Endodermal cell (in vitro differentiated cells): Measurements from ENCODE around the gene SNX6. TPM values are rescaled to one million over a fixed set of nuclear protein-coding genes. Genes with fewer than 3 reads are reported as not detected.

Experiments used
- DNase-seq: peaks from one replicate; pipeline ENCODE4 v3.0.0-alpha.2; 2017
- H3K27ac ChIP-seq: 2 replicates; pipeline ENCODE4 v1.5.1; 2013; ENCODE audit warnings: mild to moderate bottlenecking, low read depth, low read length, moderate library complexity
- H3K27me3 ChIP-seq: 2 replicates; pipeline ENCODE4 v1.6.1; 2013; ENCODE audit warnings: mild to moderate bottlenecking, low read length, moderate library complexity; ENCODE audit not compliant: insufficient read depth, control insufficient read depth, poor library complexity, severe bottlenecking
- H3K36me3 ChIP-seq: 2 replicates; pipeline ENCODE4 v1.7.0; 2013; ENCODE audit warnings: mild to moderate bottlenecking, low read length, moderate library complexity; ENCODE audit not compliant: control insufficient read depth, insufficient read depth
- H3K4me1 ChIP-seq: one replicate; pipeline ENCODE4 v1.7.0; 2013; ENCODE audit warnings: low read length; ENCODE audit not compliant: control insufficient read depth, insufficient read depth
- H3K4me3 ChIP-seq: 2 replicates; pipeline ENCODE4 v1.5.1; 2013; ENCODE audit warnings: mild to moderate bottlenecking, low read length, moderate library complexity
- H3K9ac ChIP-seq: 2 replicates; pipeline ENCODE4 v1.6.1; 2013; ENCODE audit warnings: mild to moderate bottlenecking, low read length, moderate library complexity; ENCODE audit not compliant: poor library complexity, severe bottlenecking; ENCODE audit errors: extremely low read depth
- H3K9me3 ChIP-seq: 2 replicates; pipeline ENCODE4 v1.6.1; 2013; ENCODE audit warnings: mild to moderate bottlenecking, low read length, moderate library complexity; ENCODE audit not compliant: control insufficient read depth
- H3K27ac Mint-ChIP-seq: 2 replicates; pipeline ENCODE4 v1.8.0; 2020; ENCODE audit warnings: mixed read lengths
- H3K27me3 Mint-ChIP-seq: 2 replicates; pipeline ENCODE4 v1.8.0; 2021; ENCODE audit warnings: mild to moderate bottlenecking, mixed read lengths; ENCODE audit not compliant: insufficient read depth
- H3K36me3 Mint-ChIP-seq: 2 replicates; pipeline ENCODE4 v1.8.0; 2020; ENCODE audit warnings: low read depth, mixed read lengths
- H3K4me1 Mint-ChIP-seq: 2 replicates; pipeline ENCODE4 v1.8.0; 2020; ENCODE audit warnings: mixed read lengths
- H3K4me3 Mint-ChIP-seq: 2 replicates; pipeline ENCODE4 v1.8.0; 2020; ENCODE audit warnings: mild to moderate bottlenecking, moderate library complexity, mixed read lengths
- H3K9me3 Mint-ChIP-seq: 2 replicates; pipeline ENCODE4 v1.8.0; 2020; ENCODE audit warnings: mild to moderate bottlenecking, mixed read lengths
- CTCF ChIP-seq: fragments of 200-600 bp; sonication (generic); conservative IDR thresholded peaks from 2 replicates; pipeline ENCODE4 v1.5.0; 2021; ENCODE audit warnings: antibody characterized with exemption, mild to moderate bottlenecking
- WGBS, 2 experiments: methylation state at CpG; one replicate each; pipeline versions ENCODE4 v1.1.5 to v1.1.7; 2013; ENCODE audit warnings: missing lambda C conversion rate in 2 of 2, mixed read lengths in 1 of 2; ENCODE audit not compliant: insufficient coverage in 1 of 2, insufficient read length in 1 of 2; 5-methylcytosine and 5-hydroxymethylcytosine counted together
- total RNA-seq, 2 donors: library from RNA; stranded (reverse); fragmentation: NEBNext Ultra II Directional in 1 of 2; extraction: Animal tissue kit (Norgen Biotek cat#: 25700) in 1 of 2; gene quantifications; 2 replicates in 1 of 2; 3 replicates in 1 of 2; pipeline ENCODE4 v1.2.1, GENCODE V29; 2021

Gene SNX6
- total RNA-seq, 2 donors from 2014 or later, result 69.6 to 73.2 TPM

- Mint-ChIP-seq H3K27ac (no peak overlapping the region), H3K9me3 (no peaks in the 10 kb centered on the region), H3K4me1 (peaks cover 8% of the 10 kb centered on the region), H3K36me3 (no peaks in the 10 kb centered on the region), H3K4me3 (no peak overlapping the region), H3K27me3 (no peaks in the 10 kb centered on the region)
- no peaks in the 10 kb centered on the region for H3K4me1 ChIP-seq
- H3K4me3 ChIP-seq, result no peak overlapping the region
- DNase-seq, result no peak
- H3K27ac ChIP-seq, result no peak overlapping the region
- no peaks in the 10 kb centered on the region for H3K36me3 ChIP-seq
- H3K27me3 ChIP-seq, result no peaks in the 10 kb centered on the region
- H3K9ac ChIP-seq, result no peak overlapping the region
- peaks cover 6% of the 10 kb centered on the region for H3K9me3 ChIP-seq
- 79 to 89% methylated on average over 6 to 7 of the region's 7 CpGs for WGBS, 2 experiments
- no peak for TF ChIP-seq CTCF
Observed at GRCh38 chr14:34676516-34677211, 46.7 kb upstream of the SNX6 start.

- no peak for TF ChIP-seq CTCF
- H3K27ac ChIP-seq, result no peak overlapping the region
- Mint-ChIP-seq H3K4me1 (peaks cover 8% of the 10 kb centered on the region), H3K9me3 (no peaks in the 10 kb centered on the region), H3K4me3 (no peak overlapping the region), H3K27me3 (no peaks in the 10 kb centered on the region), H3K36me3 (no peaks in the 10 kb centered on the region), H3K27ac (no peak overlapping the region)
- no peaks in the 10 kb centered on the region for H3K36me3 ChIP-seq
- H3K27me3 ChIP-seq, result no peaks in the 10 kb centered on the region
- no peaks in the 10 kb centered on the region for H3K4me1 ChIP-seq
- no peak for DNase-seq
- H3K9ac ChIP-seq, result no peak overlapping the region
- H3K4me3 ChIP-seq, result no peak overlapping the region
- WGBS, 2 experiments, result 93% methylated on average over 1 of the region's 1 CpG; no CpG with 5 or more reads in 1 of the 2 experiments
- H3K9me3 ChIP-seq, result peaks cover 6% of the 10 kb centered on the region
Observed at GRCh38 chr14:34673702-34674101, 43.8 kb upstream of the SNX6 start.

- no peak for TF ChIP-seq CTCF
- Mint-ChIP-seq H3K36me3 (no peaks in the 10 kb centered on the region), H3K27ac (no peak overlapping the region), H3K27me3 (no peaks in the 10 kb centered on the region), H3K9me3 (no peaks in the 10 kb centered on the region), H3K4me1 (no peaks in the 10 kb centered on the region), H3K4me3 (no peak overlapping the region)
- 77 to 81% methylated on average over 4 to 5 of the region's 6 CpGs for WGBS, 2 experiments
- H3K9me3 ChIP-seq, result peaks cover 6% of the 10 kb centered on the region
- H3K27ac ChIP-seq, result no peak overlapping the region
- no peak overlapping the region for H3K9ac ChIP-seq
- H3K27me3 ChIP-seq, result no peaks in the 10 kb centered on the region
- no peak for DNase-seq
- H3K36me3 ChIP-seq, result no peaks in the 10 kb centered on the region
- H3K4me3 ChIP-seq, result no peak overlapping the region
- no peaks in the 10 kb centered on the region for H3K4me1 ChIP-seq
Observed at GRCh38 chr14:34671716-34672115, 41.8 kb upstream of the SNX6 start.
